IMR-90 (cell line): ENCODE measurements around the gene MOB1B. TPM values are rescaled to one million over a fixed set of nuclear protein-coding genes. Genes with fewer than 3 reads are reported as not detected.
A peak's percentile ranks its signal among the peaks of the same experiment; 100 is the strongest.

Experiments
- ATAC-seq: fragments of 200-7000 bp; cut with Tn5 transposase; 2 replicates; pipeline ENCODE4 v1.9.1; 2020; ENCODE audit warnings: low read depth, mild to moderate bottlenecking, moderate library complexity
- BruUV-seq: library from RNA; stranded (reverse); fragments of 400-500 nt; replicated peaks from 2 replicates; lab custom pipeline; 2021; lab: Mats Ljungman, UMichigan
- CTCF ChIA-PET: fragments of 300-600 bp; formaldehyde crosslinking; extraction: SDS; loops from one replicate; lab custom pipeline; 2021; ENCODE audit warnings: antibody characterized with exemption; lab: Yijun Ruan, JAX
- POLR2A ChIA-PET: fragments of 300-600 bp; sonication (Branson Sonifier 250); formaldehyde crosslinking; loops from one replicate; lab custom pipeline; 2022; ENCODE audit warnings: antibody characterized with exemption; ENCODE audit not compliant: unreplicated experiment; lab: Charles Lee
- DNase-seq: peaks from one replicate; pipeline ENCODE4 v3.0.0; 2013
- H2AFZ ChIP-seq: replicated peaks from 2 replicates; pipeline ENCODE3; 2013; ENCODE audit warnings: low read length, mild to moderate bottlenecking; ENCODE audit not compliant: poor library complexity
- H2AK5ac ChIP-seq: 2 replicates; pipeline ENCODE4 v1.6.1; 2013; ENCODE audit warnings: low read depth, low read length, inconsistent platforms
- H2AK9ac ChIP-seq: replicated peaks from 2 replicates; pipeline ENCODE3; 2013; ENCODE audit warnings: mild to moderate bottlenecking, low read depth, low read length, moderate library complexity; ENCODE audit not compliant: poor library complexity
- H2BK120ac ChIP-seq: 2 replicates; pipeline ENCODE4 v1.6.1; 2013; ENCODE audit warnings: low read depth, low read length, inconsistent platforms
- H2BK15ac ChIP-seq: 3 replicates; pipeline ENCODE4 v1.6.1; 2013; ENCODE audit warnings: low read depth, low read length, inconsistent platforms
- H2BK20ac ChIP-seq: 2 replicates; pipeline ENCODE4 v1.6.1; 2013; ENCODE audit warnings: low read depth, mild to moderate bottlenecking, inconsistent platforms, low read length, moderate library complexity
- H2BK5ac ChIP-seq: 2 replicates; pipeline ENCODE4 v1.6.1; 2013; ENCODE audit warnings: mild to moderate bottlenecking, low read depth, low read length, inconsistent platforms; ENCODE audit not compliant: poor library complexity, severe bottlenecking
- H3K14ac ChIP-seq: replicated peaks from 2 replicates; pipeline ENCODE4 v1.6.1; 2013; ENCODE audit warnings: low read depth, low read length, inconsistent platforms
- H3K18ac ChIP-seq: 2 replicates; pipeline ENCODE4 v1.6.1; 2013; ENCODE audit warnings: low read depth, low read length, control low read depth
- H3K23ac ChIP-seq: 2 replicates; pipeline ENCODE4 v1.6.1; 2013; ENCODE audit warnings: low read depth, low read length, inconsistent platforms
- H3K27ac ChIP-seq: 2 replicates; pipeline ENCODE4 v1.5.1; 2013; ENCODE audit warnings: mild to moderate bottlenecking, control low read depth, low read length; ENCODE audit not compliant: insufficient read depth
- H3K27me3 ChIP-seq: 2 replicates; pipeline ENCODE4 v1.6.1; 2013; ENCODE audit warnings: low read length; ENCODE audit not compliant: control insufficient read depth, insufficient read depth
- H3K36me3 ChIP-seq: 2 replicates; pipeline ENCODE4 v1.6.1; 2013; ENCODE audit warnings: low read length, mixed read lengths; ENCODE audit not compliant: control insufficient read depth, insufficient read depth
- H3K4ac ChIP-seq: 2 replicates; pipeline ENCODE4 v1.6.1; 2013; ENCODE audit warnings: low read depth, low read length, inconsistent platforms
- H3K4me1 ChIP-seq: 2 replicates; pipeline ENCODE4 v1.6.1; 2013; ENCODE audit warnings: low read length, mixed read lengths; ENCODE audit not compliant: control insufficient read depth, insufficient read depth
- H3K4me2 ChIP-seq: 2 replicates; pipeline ENCODE4 v1.6.1; 2013; ENCODE audit warnings: low read depth, mild to moderate bottlenecking, control low read depth, low read length, moderate library complexity
- H3K4me3 ChIP-seq: 2 replicates; pipeline ENCODE4 v1.5.1; 2013; ENCODE audit warnings: low read depth, mild to moderate bottlenecking, control low read depth, low read length, moderate library complexity; ENCODE audit not compliant: insufficient read depth
- H3K56ac ChIP-seq: 2 replicates; pipeline ENCODE4 v1.6.1; 2013; ENCODE audit warnings: low read length, inconsistent platforms; ENCODE audit not compliant: insufficient read depth; ENCODE audit errors: extremely low read depth
- H3K79me1 ChIP-seq, 2 experiments: 2 replicates each; pipeline ENCODE4 v1.6.1; 2013; ENCODE audit warnings: low read length in 2 of 2, inconsistent platforms in 1 of 2, low read depth in 1 of 2
- H3K9ac ChIP-seq: 2 replicates; pipeline ENCODE4 v1.6.1; 2013; ENCODE audit warnings: low read depth, low read length, control low read depth
- H3K9me1 ChIP-seq: 2 replicates; pipeline ENCODE4 v1.6.1; 2013; ENCODE audit warnings: low read length, inconsistent platforms; ENCODE audit not compliant: insufficient read depth
- H3K9me3 ChIP-seq: 2 replicates; pipeline ENCODE4 v1.6.1; 2013; ENCODE audit warnings: low read length; ENCODE audit not compliant: control insufficient read depth, insufficient read depth
- H4K20me1 ChIP-seq: 2 replicates; pipeline ENCODE4 v1.6.1; 2013; ENCODE audit warnings: low read length, inconsistent platforms; ENCODE audit not compliant: insufficient read depth
- H4K5ac ChIP-seq: 2 replicates; pipeline ENCODE4 v1.6.1; 2013; ENCODE audit warnings: mild to moderate bottlenecking, low read depth, low read length, control low read depth
- H4K8ac ChIP-seq, 2 experiments: 2 replicates each; pipeline ENCODE4 v1.6.1; 2013; ENCODE audit warnings: low read depth in 2 of 2, low read length in 2 of 2, control low read depth in 1 of 2, inconsistent platforms in 1 of 2
- H4K91ac ChIP-seq: 2 replicates; pipeline ENCODE4 v1.6.1; 2013; ENCODE audit warnings: low read depth, low read length, inconsistent platforms; ENCODE audit not compliant: insufficient read depth
- CTCF ChIP-seq: conservative IDR thresholded peaks from 2 replicates; pipeline ENCODE4 v1.5.1; 2012; ENCODE audit warnings: mild to moderate bottlenecking, low read depth, low read length, improper control_type of control experiment
- MAFK ChIP-seq: IDR thresholded peaks from 2 replicates; pipeline ENCODE4 v1.6.1; 2012; ENCODE audit warnings: low read depth, low read length, improper control_type of control experiment
- MXI1 ChIP-seq: IDR thresholded peaks from 2 replicates; pipeline ENCODE4 v1.6.1; 2012; ENCODE audit warnings: low read depth, mild to moderate bottlenecking, low read length, moderate library complexity, borderline replicate concordance
- RAD21 ChIP-seq: IDR thresholded peaks from 2 replicates; pipeline ENCODE4 v1.6.1; 2012; ENCODE audit warnings: low read length, improper control_type of control experiment
- RCOR1 ChIP-seq: IDR thresholded peaks from 2 replicates; pipeline ENCODE4 v1.6.1; 2012; ENCODE audit warnings: mild to moderate bottlenecking, low read length, improper control_type of control experiment; ENCODE audit not compliant: insufficient replicate concordance
- SMC3 ChIP-seq: fragments of 150-350 bp; IDR thresholded peaks from 2 replicates; pipeline ENCODE4 v1.6.1; 2016; ENCODE audit warnings: low read depth, mild to moderate bottlenecking, antibody characterized with exemption, low read length, moderate library complexity
- WGBS, 2 experiments: methylation state at CpG; one replicate each; pipeline versions ENCODE4 v1.1.5 to v1.1.7; 2013; ENCODE audit warnings: missing lambda C conversion rate in 2 of 2; ENCODE audit not compliant: insufficient read length in 1 of 2; ENCODE audit errors: extremely low coverage in 2 of 2; 5-methylcytosine and 5-hydroxymethylcytosine counted together
- dilution Hi-C: fragments of 300-500 bp; cut with HindIII; formaldehyde crosslinking; loops from one replicate; pipeline ENCODE4 v1.14.3; 2018; ENCODE audit warnings: low sequenced_read_pairs; ENCODE audit not compliant: unreplicated experiment
- in situ Hi-C: fragments of 300-500 bp; cut with MboI; formaldehyde crosslinking; loops from 3 replicates; pipeline ENCODE4 v1.14.3; 2019; ENCODE audit warnings: low sequenced_read_pairs, inconsistent platforms, mixed read lengths
- intact Hi-C: fragments of 100-400 bp; cut with micrococcal nuclease; formaldehyde crosslinking; loops from 2 replicates; pipeline ENCODE4 v1.10.0; 2022
- polyA plus RNA-seq, 3 experiments: library from polyadenylated mRNA; depleted of rRNA; stranded (reverse); fragments of >200 nt; gene quantifications; 2 replicates each; pipeline ENCODE4 v1.2.3, GENCODE V29; 2012; ENCODE audit warnings: low replicate concordance in 1 of 3
- total RNA-seq: library from RNA; depleted of rRNA; stranded (reverse); fragments of >200 nt; gene quantifications from 2 replicates; pipeline ENCODE4 v1.2.3, GENCODE V29; 2012

The MOB1B gene
- total and polyA plus RNA-seq, 2 of the 4 experiments (the other 2 are of a cell fraction): 5.7 to 6.8 TPM

- no peak for TF ChIP-seq MAFK
Observed at GRCh38 chr4:70927502-70928137, 25.5 kb downstream of the MOB1B start (continued).

GRCh38 chr4:70930530-70931256 lies 28.5 kb downstream of the MOB1B start:
- Histone ChIP-seq H3K14ac (peak overlapping the region; percentile 65; the same call in 1 of the 2 replicates), H3K9me3 (no peaks in the 10 kb centered on the region), H3K27ac (no peak overlapping the region; the same call in 1 of the 2 replicates), H3K4ac (no peak overlapping the region), H2BK120ac (no peak overlapping the region), H4K5ac (no peak overlapping the region), H2BK20ac (no peak overlapping the region), H3K23ac (peak overlapping the region; percentile 75; the same call in 1 of the 2 replicates), H4K91ac (no peak overlapping the region), H2AK9ac (no peak overlapping the region), H2AFZ (no peak overlapping the region), H3K56ac (no peak overlapping the region), H3K27me3 (no peaks in the 10 kb centered on the region), H4K8ac (no peak overlapping the region), H2BK5ac (peak overlapping the region; percentile 67), H3K9ac (no peak overlapping the region), H3K18ac (no peak overlapping the region), H3K36me3 (no peaks in the 10 kb centered on the region), H3K4me3 (no peak overlapping the region), H3K4me1 (peaks cover 12% of the 10 kb centered on the region), H4K20me1 (peaks cover 22% of the 10 kb centered on the region), H3K79me1 (peaks cover 21 to 68% of the 10 kb centered on the region in 2 experiments), H2BK15ac (no peak overlapping the region), H3K9me1 (peaks cover 13% of the 10 kb centered on the region), H3K4me2 (no peak overlapping the region; the same call in 1 of the 2 replicates), H2AK5ac (no peak overlapping the region)
- dilution Hi-C loops: no loop called here
- no peak for TF ChIP-seq MXI1
- no peak for TF ChIP-seq SMC3
- no peak for TF ChIP-seq RCOR1
- no peak for TF ChIP-seq CTCF
- no peak for TF ChIP-seq MAFK
- TF ChIP-seq RAD21: no peak
- peak; percentile 19 for DNase-seq
- no CpG with 5 or more reads among the region's 2 CpGs for WGBS, 2 experiments
- ChIA-PET POLR2A (interaction anchor here (0.5 to 1.1 kb wide), 2 partner anchors 10 to 123 kb away, joined by 4 to 5 read pairs; no protein-coding TSS in a partner anchor), CTCF (interaction anchor here (0.9 to 1.1 kb wide), 2 partner anchors 12 to 22 kb away, joined by 3 read pairs; no protein-coding TSS in a partner anchor)
- intact Hi-C loops: no loop called here
- in situ Hi-C loops: no loop called here
- BruUV-seq: no TSS peak
- no peak for ATAC-seq
